ENCODE results near the gene KIF18A. TPM values are rescaled to one million over a fixed set of nuclear protein-coding genes. Genes with fewer than 3 reads are reported as not detected.

KIF18A gene
- total and polyA plus RNA-seq, 9 of the 15 experiments (the other 6 are each of a cell fraction or from before 2014, with no cell fraction given) = 15.1 to 36.1 (median 24.3) TPM

DNA sequence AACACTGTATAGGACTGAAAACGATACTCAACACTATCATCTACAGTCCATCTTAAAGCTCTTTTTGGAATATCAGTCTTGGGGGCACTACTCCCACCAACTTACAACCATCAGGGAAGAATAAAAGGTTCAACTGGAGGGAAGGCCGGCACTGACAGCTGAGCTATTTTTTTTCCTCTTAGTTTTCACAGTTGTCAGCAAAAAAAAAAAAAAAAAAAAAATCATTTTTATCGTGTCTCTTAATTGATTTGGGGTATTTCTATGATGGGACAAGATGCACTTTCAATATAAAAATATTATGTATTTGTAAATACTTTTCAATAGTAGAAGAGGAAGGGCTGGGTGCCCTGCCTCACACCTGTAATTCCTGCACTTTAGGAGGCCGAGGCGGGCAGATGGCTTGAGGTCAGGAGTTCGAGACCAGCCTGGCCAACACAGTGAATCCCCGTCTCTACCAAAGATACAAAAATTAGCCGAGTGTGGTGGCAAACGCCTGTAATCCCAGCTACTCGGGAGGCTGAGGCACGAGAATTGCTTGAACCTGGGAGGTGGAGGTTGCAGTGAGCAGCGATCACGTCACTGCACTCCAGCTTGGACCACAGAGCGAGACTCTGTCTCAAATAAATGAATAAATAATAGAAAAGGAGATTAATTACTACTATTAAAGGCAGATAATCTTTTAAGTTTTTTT lies 1.5 kb downstream of the KIF18A start (continued):
- TF ChIP-seq, protein P1, sequence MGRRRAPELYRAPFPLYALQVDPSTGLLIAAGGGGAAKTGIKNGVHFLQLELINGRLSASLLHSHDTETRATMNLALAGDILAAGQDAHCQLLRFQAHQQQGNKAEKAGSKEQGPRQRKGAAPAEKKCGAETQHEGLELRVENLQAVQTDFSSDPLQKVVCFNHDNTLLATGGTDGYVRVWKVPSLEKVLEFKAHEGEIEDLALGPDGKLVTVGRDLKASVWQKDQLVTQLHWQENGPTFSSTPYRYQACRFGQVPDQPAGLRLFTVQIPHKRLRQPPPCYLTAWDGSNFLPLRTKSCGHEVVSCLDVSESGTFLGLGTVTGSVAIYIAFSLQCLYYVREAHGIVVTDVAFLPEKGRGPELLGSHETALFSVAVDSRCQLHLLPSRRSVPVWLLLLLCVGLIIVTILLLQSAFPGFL (CRISPR knock-in tag; IDR thresholded peaks at IDR 0.05) = no peak
- TF ChIP-seq FOSL1 (tag; conservative IDR thresholded peaks at IDR 0.05) (no peak), C11orf30 (IDR thresholded peaks at IDR 0.05; ENCODE audit: low read depth) (peak; percentile 58; the same call in 1 of the 2 replicates), ELF4 (CRISPR knock-in tag; IDR thresholded peaks at IDR 0.05) (no peak), MCM5 (IDR thresholded peaks at IDR 0.05; ENCODE audit: low read depth) (no peak), POLR3G (IDR thresholded peaks at IDR 0.05; ENCODE audit: extremely low read depth, insufficient read length, insufficient replicate concordance) (no peak), HNRNPK (IDR thresholded peaks at IDR 0.05; ENCODE audit: low read depth, low read length, poor library complexity, severe bottlenecking) (no peak), BDP1 (IDR thresholded peaks at IDR 0.05; ENCODE audit: insufficient read depth, insufficient read length) (no peak), CREM (IDR thresholded peaks at IDR 0.05; ENCODE audit: low read depth) (peak; percentile 37; the same call in 1 of the 2 replicates), ZFP30 (CRISPR knock-in tag; IDR thresholded peaks at IDR 0.05; ENCODE audit: borderline replicate concordance) (no peak)
- TF ChIP-seq, protein P2, sequence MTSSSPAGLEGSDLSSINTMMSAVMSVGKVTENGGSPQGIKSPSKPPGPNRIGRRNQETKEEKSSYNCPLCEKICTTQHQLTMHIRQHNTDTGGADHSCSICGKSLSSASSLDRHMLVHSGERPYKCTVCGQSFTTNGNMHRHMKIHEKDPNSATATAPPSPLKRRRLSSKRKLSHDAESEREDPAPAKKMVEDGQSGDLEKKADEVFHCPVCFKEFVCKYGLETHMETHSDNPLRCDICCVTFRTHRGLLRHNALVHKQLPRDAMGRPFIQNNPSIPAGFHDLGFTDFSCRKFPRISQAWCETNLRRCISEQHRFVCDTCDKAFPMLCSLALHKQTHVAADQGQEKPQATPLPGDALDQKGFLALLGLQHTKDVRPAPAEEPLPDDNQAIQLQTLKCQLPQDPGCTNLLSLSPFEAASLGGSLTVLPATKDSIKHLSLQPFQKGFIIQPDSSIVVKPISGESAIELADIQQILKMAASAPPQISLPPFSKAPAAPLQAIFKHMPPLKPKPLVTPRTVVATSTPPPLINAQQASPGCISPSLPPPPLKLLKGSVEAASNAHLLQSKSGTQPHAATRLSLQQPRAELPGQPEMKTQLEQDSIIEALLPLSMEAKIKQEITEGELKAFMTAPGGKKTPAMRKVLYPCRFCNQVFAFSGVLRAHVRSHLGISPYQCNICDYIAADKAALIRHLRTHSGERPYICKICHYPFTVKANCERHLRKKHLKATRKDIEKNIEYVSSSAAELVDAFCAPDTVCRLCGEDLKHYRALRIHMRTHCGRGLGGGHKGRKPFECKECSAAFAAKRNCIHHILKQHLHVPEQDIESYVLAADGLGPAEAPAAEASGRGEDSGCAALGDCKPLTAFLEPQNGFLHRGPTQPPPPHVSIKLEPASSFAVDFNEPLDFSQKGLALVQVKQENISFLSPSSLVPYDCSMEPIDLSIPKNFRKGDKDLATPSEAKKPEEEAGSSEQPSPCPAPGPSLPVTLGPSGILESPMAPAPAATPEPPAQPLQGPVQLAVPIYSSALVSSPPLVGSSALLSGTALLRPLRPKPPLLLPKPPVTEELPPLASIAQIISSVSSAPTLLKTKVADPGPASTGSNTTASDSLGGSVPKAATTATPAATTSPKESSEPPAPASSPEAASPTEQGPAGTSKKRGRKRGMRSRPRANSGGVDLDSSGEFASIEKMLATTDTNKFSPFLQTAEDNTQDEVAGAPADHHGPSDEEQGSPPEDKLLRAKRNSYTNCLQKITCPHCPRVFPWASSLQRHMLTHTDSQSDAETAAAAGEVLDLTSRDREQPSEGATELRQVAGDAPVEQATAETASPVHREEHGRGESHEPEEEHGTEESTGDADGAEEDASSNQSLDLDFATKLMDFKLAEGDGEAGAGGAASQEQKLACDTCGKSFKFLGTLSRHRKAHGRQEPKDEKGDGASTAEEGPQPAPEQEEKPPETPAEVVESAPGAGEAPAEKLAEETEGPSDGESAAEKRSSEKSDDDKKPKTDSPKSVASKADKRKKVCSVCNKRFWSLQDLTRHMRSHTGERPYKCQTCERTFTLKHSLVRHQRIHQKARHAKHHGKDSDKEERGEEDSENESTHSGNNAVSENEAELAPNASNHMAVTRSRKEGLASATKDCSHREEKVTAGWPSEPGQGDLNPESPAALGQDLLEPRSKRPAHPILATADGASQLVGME (CRISPR knock-in tag; IDR thresholded peaks at IDR 0.05) = no peak
- TF ChIP-seq, protein P3, sequence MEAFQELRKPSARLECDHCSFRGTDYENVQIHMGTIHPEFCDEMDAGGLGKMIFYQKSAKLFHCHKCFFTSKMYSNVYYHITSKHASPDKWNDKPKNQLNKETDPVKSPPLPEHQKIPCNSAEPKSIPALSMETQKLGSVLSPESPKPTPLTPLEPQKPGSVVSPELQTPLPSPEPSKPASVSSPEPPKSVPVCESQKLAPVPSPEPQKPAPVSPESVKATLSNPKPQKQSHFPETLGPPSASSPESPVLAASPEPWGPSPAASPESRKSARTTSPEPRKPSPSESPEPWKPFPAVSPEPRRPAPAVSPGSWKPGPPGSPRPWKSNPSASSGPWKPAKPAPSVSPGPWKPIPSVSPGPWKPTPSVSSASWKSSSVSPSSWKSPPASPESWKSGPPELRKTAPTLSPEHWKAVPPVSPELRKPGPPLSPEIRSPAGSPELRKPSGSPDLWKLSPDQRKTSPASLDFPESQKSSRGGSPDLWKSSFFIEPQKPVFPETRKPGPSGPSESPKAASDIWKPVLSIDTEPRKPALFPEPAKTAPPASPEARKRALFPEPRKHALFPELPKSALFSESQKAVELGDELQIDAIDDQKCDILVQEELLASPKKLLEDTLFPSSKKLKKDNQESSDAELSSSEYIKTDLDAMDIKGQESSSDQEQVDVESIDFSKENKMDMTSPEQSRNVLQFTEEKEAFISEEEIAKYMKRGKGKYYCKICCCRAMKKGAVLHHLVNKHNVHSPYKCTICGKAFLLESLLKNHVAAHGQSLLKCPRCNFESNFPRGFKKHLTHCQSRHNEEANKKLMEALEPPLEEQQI (IDR thresholded peaks at IDR 0.05) = 0 out of 2 replicates have a peak, but pooled peaks have one; percentile 50
- TF ChIP-seq, protein P4, sequence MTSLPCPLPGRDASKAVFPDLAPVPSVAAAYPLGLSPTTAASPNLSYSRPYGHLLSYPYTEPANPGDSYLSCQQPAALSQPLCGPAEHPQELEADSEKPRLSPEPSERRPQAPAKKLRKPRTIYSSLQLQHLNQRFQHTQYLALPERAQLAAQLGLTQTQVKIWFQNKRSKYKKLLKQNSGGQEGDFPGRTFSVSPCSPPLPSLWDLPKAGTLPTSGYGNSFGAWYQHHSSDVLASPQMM (CRISPR knock-in tag; IDR thresholded peaks at IDR 0.05) = no peak
- TF ChIP-seq, protein P5, sequence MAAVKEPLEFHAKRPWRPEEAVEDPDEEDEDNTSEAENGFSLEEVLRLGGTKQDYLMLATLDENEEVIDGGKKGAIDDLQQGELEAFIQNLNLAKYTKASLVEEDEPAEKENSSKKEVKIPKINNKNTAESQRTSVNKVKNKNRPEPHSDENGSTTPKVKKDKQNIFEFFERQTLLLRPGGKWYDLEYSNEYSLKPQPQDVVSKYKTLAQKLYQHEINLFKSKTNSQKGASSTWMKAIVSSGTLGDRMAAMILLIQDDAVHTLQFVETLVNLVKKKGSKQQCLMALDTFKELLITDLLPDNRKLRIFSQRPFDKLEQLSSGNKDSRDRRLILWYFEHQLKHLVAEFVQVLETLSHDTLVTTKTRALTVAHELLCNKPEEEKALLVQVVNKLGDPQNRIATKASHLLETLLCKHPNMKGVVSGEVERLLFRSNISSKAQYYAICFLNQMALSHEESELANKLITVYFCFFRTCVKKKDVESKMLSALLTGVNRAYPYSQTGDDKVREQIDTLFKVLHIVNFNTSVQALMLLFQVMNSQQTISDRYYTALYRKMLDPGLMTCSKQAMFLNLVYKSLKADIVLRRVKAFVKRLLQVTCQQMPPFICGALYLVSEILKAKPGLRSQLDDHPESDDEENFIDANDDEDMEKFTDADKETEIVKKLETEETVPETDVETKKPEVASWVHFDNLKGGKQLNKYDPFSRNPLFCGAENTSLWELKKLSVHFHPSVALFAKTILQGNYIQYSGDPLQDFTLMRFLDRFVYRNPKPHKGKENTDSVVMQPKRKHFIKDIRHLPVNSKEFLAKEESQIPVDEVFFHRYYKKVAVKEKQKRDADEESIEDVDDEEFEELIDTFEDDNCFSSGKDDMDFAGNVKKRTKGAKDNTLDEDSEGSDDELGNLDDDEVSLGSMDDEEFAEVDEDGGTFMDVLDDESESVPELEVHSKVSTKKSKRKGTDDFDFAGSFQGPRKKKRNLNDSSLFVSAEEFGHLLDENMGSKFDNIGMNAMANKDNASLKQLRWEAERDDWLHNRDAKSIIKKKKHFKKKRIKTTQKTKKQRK (IDR thresholded peaks at IDR 0.05; ENCODE audit: borderline replicate concordance, low read depth, low read length) = no peak

Measured in K562 (cell line).